ENCODE data around the gene USP34. TPM values are rescaled to one million over a fixed set of nuclear protein-coding genes. Genes with fewer than 3 reads are reported as not detected.

Gene USP34
- total RNA-seq, 1 experiment from 2014 or later, result 101 TPM

DNA sequence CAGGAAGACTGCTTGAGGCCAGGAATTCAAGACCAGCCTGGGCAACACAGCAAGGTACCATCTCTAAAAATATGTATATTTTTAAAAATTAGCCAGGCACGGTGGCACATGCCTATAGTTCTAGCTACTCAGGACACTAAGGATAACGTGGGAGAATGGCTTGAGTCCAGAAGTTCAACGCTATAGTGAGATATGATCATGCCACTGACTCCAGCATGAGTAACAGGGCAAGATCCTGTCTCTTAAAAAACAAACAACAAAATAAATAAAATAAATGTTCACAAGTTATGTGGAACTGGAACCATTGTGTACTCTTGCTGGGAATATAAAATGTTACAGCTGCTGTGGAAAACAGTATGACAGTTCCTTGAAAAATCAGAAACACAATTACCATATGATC is 47.2 kb downstream of the USP34 start:
- Mint-ChIP-seq H3K36me3 (ENCODE audit: insufficient read depth, unreplicated experiment) (peaks cover 22% of the 10 kb centered on the region), H3K27ac (ENCODE audit: low read depth, unreplicated experiment) (no peak overlapping the region), H3K4me3 (ENCODE audit: unreplicated experiment) (no peak overlapping the region), H3K27me3 (ENCODE audit: insufficient read depth, unreplicated experiment) (no peaks in the 10 kb centered on the region), H3K4me1 (ENCODE audit: insufficient read depth, unreplicated experiment) (peaks cover 32% of the 10 kb centered on the region), H3K9me3 (ENCODE audit: unreplicated experiment) (no peaks in the 10 kb centered on the region)
- no peak for TF ChIP-seq CTCF (IDR thresholded peaks at IDR 0.05; ENCODE audit: unreplicated experiment)
- no TSS peak for BruUV-seq (replicated peaks)
- peak; percentile 55 for DNase-seq (ENCODE audit: unreplicated experiment)
- intact Hi-C loops (cut with micrococcal nuclease), result loop anchor here (10.0 kb wide), 2 partner anchors 51 to 231 kb away; partner anchors contain the start of gene USP34
- POLR2A ChIA-PET, result interaction anchor here (0.6 to 1.1 kb wide), 3 partner anchors 48 to 406 kb away, joined by 3 to 4 read pairs (median 3); partner anchors contain the start of gene PUS10
- CTCF ChIA-PET, result interaction anchor here (0.6 kb wide), 1 partner anchor 179 kb away, joined by 3 read pairs; no protein-coding TSS in a partner anchor

DNA sequence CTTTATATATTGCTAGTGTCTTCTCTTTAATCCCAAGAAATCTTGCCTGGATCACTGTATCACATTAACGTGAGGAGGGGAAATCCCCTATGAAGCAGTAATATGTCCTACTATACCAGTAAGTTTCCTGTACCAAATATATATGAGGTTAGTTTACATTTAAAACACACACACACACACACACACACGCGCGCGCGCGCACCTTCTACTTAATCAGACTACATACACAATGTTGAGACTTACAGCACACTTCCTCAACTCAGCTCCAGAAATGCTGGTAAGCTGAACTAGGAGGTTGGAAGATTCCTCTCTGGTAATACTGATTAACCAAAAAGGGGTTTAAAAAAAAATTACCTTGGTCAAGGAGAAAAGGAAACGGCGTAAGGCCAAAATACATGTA is 49.3 kb downstream of the USP34 start:
- intact Hi-C loops (cut with micrococcal nuclease), result loop anchor here (2.0 to 10.0 kb wide), 3 partner anchors 27 to 233 kb away; partner anchors contain the start of gene USP34
- DNase-seq (ENCODE audit: unreplicated experiment), result no peak
- no peak overlapping the region for H3K4me3 Mint-ChIP-seq (ENCODE audit: unreplicated experiment)
- POLR2A ChIA-PET, result interaction anchor here (0.6 to 1.5 kb wide), 7 partner anchors 9 to 228 kb away, joined by 3 to 5 read pairs (median 4); no protein-coding TSS in a partner anchor
- no TSS peak for BruUV-seq (replicated peaks)
- H3K9me3 Mint-ChIP-seq (ENCODE audit: unreplicated experiment), result no peaks in the 10 kb centered on the region
- CTCF ChIA-PET, result interaction anchor here (1.0 to 1.5 kb wide), 2 partner anchors 11 to 21 kb away, joined by 4 to 7 read pairs; no protein-coding TSS in a partner anchor
- H3K4me1 Mint-ChIP-seq (ENCODE audit: insufficient read depth, unreplicated experiment), result peaks cover 22% of the 10 kb centered on the region
- TF ChIP-seq CTCF (IDR thresholded peaks at IDR 0.05; ENCODE audit: unreplicated experiment), result no peak
- H3K27me3 Mint-ChIP-seq (ENCODE audit: insufficient read depth, unreplicated experiment), result no peaks in the 10 kb centered on the region
- H3K36me3 Mint-ChIP-seq (ENCODE audit: insufficient read depth, unreplicated experiment), result peaks cover 15% of the 10 kb centered on the region
- no peak overlapping the region for H3K27ac Mint-ChIP-seq (ENCODE audit: low read depth, unreplicated experiment)

- DNase-seq (ENCODE audit: unreplicated experiment), result no peak
- Mint-ChIP-seq H3K27me3 (ENCODE audit: insufficient read depth, unreplicated experiment) (no peaks in the 10 kb centered on the region), H3K4me1 (ENCODE audit: insufficient read depth, unreplicated experiment) (peaks cover 22% of the 10 kb centered on the region), H3K9me3 (ENCODE audit: unreplicated experiment) (no peaks in the 10 kb centered on the region), H3K27ac (ENCODE audit: low read depth, unreplicated experiment) (no peak overlapping the region), H3K36me3 (ENCODE audit: insufficient read depth, unreplicated experiment) (peaks cover 15% of the 10 kb centered on the region), H3K4me3 (ENCODE audit: unreplicated experiment) (no peak overlapping the region)
- ChIA-PET POLR2A (interaction anchor here (0.6 to 1.5 kb wide), 9 partner anchors 10 to 227 kb away, joined by 3 to 6 read pairs (median 4); no protein-coding TSS in a partner anchor), CTCF (interaction anchor here (0.7 to 1.5 kb wide), 3 partner anchors 12 to 74 kb away, joined by 3 to 7 read pairs (median 4); no protein-coding TSS in a partner anchor)
- no TSS peak for BruUV-seq (replicated peaks)
- TF ChIP-seq CTCF (IDR thresholded peaks at IDR 0.05; ENCODE audit: unreplicated experiment), result no peak
- intact Hi-C loops (cut with micrococcal nuclease), result loop anchor here (2.0 to 10.0 kb wide), 3 partner anchors 26 to 234 kb away; partner anchors contain the start of gene USP34
Observed at GRCh38 chr2:61420991-61421544, 49.8 kb downstream of the USP34 start.

GRCh38 chr2:61419570-61419969 is 51.3 kb downstream of the USP34 start:
- POLR2A ChIA-PET, result interaction anchor here (1.0 to 2.3 kb wide), 8 partner anchors 9 to 345 kb away, joined by 3 to 8 read pairs (median 6); no protein-coding TSS in a partner anchor
- Mint-ChIP-seq H3K4me3 (ENCODE audit: unreplicated experiment) (no peak overlapping the region), H3K27ac (ENCODE audit: low read depth, unreplicated experiment) (no peak overlapping the region), H3K4me1 (ENCODE audit: insufficient read depth, unreplicated experiment) (peaks cover 23% of the 10 kb centered on the region), H3K27me3 (ENCODE audit: insufficient read depth, unreplicated experiment) (no peaks in the 10 kb centered on the region), H3K9me3 (ENCODE audit: unreplicated experiment) (no peaks in the 10 kb centered on the region), H3K36me3 (ENCODE audit: insufficient read depth, unreplicated experiment) (peaks cover 10% of the 10 kb centered on the region)
- DNase-seq (ENCODE audit: unreplicated experiment), result peak; percentile 32
- TF ChIP-seq CTCF (IDR thresholded peaks at IDR 0.05; ENCODE audit: unreplicated experiment), result no peak
- no TSS peak for BruUV-seq (replicated peaks)
- CTCF ChIA-PET, result interaction anchor here (0.6 to 1.7 kb wide), 7 partner anchors 10 to 686 kb away, joined by 3 to 7 read pairs (median 3); no protein-coding TSS in a partner anchor
- intact Hi-C loops (cut with micrococcal nuclease), result no loop called here

Data from MCF 10A (cell line).